ENCODE data around the gene SLC30A4. TPM values are rescaled to one million over a fixed set of nuclear protein-coding genes. Genes with fewer than 3 reads are reported as not detected.

Gene SLC30A4
- total RNA-seq, 1 experiment from 2014 or later, result not detected

DNA sequence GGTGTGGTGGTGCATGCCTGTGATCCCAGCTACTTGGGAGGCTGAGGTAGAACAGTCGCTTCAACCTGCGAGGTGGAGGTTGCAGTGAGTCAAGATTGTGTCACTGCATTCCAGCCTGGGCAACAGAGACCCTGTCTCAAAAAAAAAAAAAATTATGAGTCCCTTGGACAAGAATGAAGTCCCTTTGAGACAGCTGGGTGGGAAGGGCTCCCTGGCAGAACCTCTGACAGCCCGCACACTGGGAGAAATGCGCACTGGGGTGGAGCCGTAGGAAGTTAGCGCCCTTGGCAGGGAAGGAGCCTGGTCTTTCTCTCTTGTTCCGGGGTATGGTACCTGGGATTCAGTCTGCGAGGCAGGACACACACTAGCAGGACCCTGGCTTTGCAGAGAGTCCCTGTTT is 51.4 kb downstream of the SLC30A4 start:
- Histone ChIP-seq H2BK20ac (ENCODE audit: low read depth, low read length, poor library complexity, severe bottlenecking) (no peak overlapping the region), H2BK15ac (ENCODE audit: low read depth, low read length) (no peak overlapping the region), H3T11ph (ENCODE audit: low read length) (no peak overlapping the region), H4K8ac (replicated peaks; ENCODE audit: insufficient read length, low read depth, low read length) (no peak overlapping the region), H3K18ac (ENCODE audit: insufficient read length, low read depth, low read length) (no peak overlapping the region), H3K79me1 (ENCODE audit: insufficient read depth, low read depth, low read length, poor library complexity, severe bottlenecking) (no peaks in the 10 kb centered on the region), H3K27me3 (ENCODE audit: insufficient read depth, low read length) (peaks cover 85% of the 10 kb centered on the region), H2AFZ (ENCODE audit: low read length) (no peak overlapping the region), H2AK5ac (ENCODE audit: insufficient read length, low read length) (no peak overlapping the region), H3K4me2 (ENCODE audit: insufficient read depth, insufficient read length, low read length) (no peak overlapping the region), H3K14ac (ENCODE audit: insufficient read depth, low read length) (no peak overlapping the region), H3K4ac (ENCODE audit: low read depth, low read length) (no peak overlapping the region), H2BK5ac (ENCODE audit: insufficient read length, low read length) (no peak overlapping the region), H3K27ac (ENCODE audit: insufficient read length, low read depth, low read length) (no peak overlapping the region), H2BK120ac (ENCODE audit: low read depth, low read length, poor library complexity, severe bottlenecking) (no peak overlapping the region), H4K20me1 (ENCODE audit: control insufficient read depth, insufficient read depth, insufficient read length) (no peaks in the 10 kb centered on the region), H3K23me2 (ENCODE audit: insufficient read length, low read depth, low read length, poor library complexity, severe bottlenecking) (no peaks in the 10 kb centered on the region), H3K9me3 (ENCODE audit: control insufficient read depth, low read depth, low read length) (no peaks in the 10 kb centered on the region), H3K56ac (ENCODE audit: insufficient read length, low read depth, low read length) (no peak overlapping the region), H4K5ac (ENCODE audit: insufficient read length, low read depth, low read length) (no peak overlapping the region), H3K9ac (ENCODE audit: extremely low read depth, insufficient read length, low read length) (no peak overlapping the region), H4K91ac (ENCODE audit: insufficient read length, low read depth, low read length) (no peak overlapping the region), H2BK12ac (ENCODE audit: insufficient read length, low read depth, low read length) (no peak overlapping the region), H3K79me2 (ENCODE audit: insufficient read depth, low read length) (no peaks in the 10 kb centered on the region), H3K4me1 (ENCODE audit: insufficient read depth, low read length) (no peaks in the 10 kb centered on the region; the same call in 1 of the 2 replicates), H3K23ac (ENCODE audit: insufficient read length, low read depth, low read length) (no peak overlapping the region)
- Mint-ChIP-seq H3K27me3 (ENCODE audit: low read depth) (peaks cover 100% of the 10 kb centered on the region), H3K4me1 (peaks cover 32% of the 10 kb centered on the region in 2 experiments), H3K36me3 (ENCODE audit: insufficient read depth in 1 of 3, low read depth in 3 of 3) (no peaks in the 10 kb centered on the region; a peak in 1 of 7 replicates), H3K9me3 (peaks cover 2 to 7% of the 10 kb centered on the region in 2 experiments; a peak in 2 of 5 replicates), H3K4me3 (no peak overlapping the region; a peak in 1 of 5 replicates), H3K27ac (no peak overlapping the region)
- WGBS (ENCODE audit: extremely low coverage, insufficient read length, low lambda C conversion rate), result no CpG with 5 or more reads among the region's 8 CpGs
- TF ChIP-seq, protein P1, sequence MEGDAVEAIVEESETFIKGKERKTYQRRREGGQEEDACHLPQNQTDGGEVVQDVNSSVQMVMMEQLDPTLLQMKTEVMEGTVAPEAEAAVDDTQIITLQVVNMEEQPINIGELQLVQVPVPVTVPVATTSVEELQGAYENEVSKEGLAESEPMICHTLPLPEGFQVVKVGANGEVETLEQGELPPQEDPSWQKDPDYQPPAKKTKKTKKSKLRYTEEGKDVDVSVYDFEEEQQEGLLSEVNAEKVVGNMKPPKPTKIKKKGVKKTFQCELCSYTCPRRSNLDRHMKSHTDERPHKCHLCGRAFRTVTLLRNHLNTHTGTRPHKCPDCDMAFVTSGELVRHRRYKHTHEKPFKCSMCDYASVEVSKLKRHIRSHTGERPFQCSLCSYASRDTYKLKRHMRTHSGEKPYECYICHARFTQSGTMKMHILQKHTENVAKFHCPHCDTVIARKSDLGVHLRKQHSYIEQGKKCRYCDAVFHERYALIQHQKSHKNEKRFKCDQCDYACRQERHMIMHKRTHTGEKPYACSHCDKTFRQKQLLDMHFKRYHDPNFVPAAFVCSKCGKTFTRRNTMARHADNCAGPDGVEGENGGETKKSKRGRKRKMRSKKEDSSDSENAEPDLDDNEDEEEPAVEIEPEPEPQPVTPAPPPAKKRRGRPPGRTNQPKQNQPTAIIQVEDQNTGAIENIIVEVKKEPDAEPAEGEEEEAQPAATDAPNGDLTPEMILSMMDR (conservative IDR thresholded peaks at IDR 0.05), result no peak
- DNase-seq, result no peak

All from H9 (cell line).